GDM1 (cell line): ENCODE data around the gene WNT9B.
A peak's percentile ranks its signal among the peaks of the same experiment; 100 is the strongest.

Experiments
- DNase-seq: peaks from one replicate; lab custom pipeline; 2025; lab: John Stamatoyannopoulos, UW

The WNT9B gene

GRCh38 chr17:46883871-46884520, 32.6 kb downstream of the WNT9B start:
- DNase-seq = no peak

- DNase-seq = no peak
These were observed 33.2 kb downstream of the WNT9B start for GRCh38 chr17:46884552-46884951.

GRCh38 chr17:46885415-46886309, 34.3 kb downstream of the WNT9B start:
- DNase-seq = no peak

GRCh38 chr17:46886310-46886663, 34.9 kb downstream of the WNT9B start:
- no peak for DNase-seq

- DNase-seq = no peak
These were observed 36.3 kb downstream of the WNT9B start for GRCh38 chr17:46887717-46888116.

GRCh38 chr17:46888727-46889126, 37.3 kb downstream of the WNT9B start:
- no peak for DNase-seq

GRCh38 chr17:46889519-46889918, 38.1 kb downstream of the WNT9B start:
- no peak for DNase-seq

- DNase-seq = no peak
These were observed 38.7 kb downstream of the WNT9B start for GRCh38 chr17:46889992-46890564.

GRCh38 chr17:46890638-46891037, 39.3 kb downstream of the WNT9B start:
- peak; percentile 44 for DNase-seq

- no peak for DNase-seq
These were observed 40.9 kb downstream of the WNT9B start for GRCh38 chr17:46892192-46892703.

GRCh38 chr17:46894024-46894423, 42.6 kb downstream of the WNT9B start:
- DNase-seq = no peak

- DNase-seq = no peak
These were observed 43.2 kb downstream of the WNT9B start for GRCh38 chr17:46894476-46895151.

- DNase-seq = peak; percentile 32
These were observed 43.8 kb downstream of the WNT9B start for GRCh38 chr17:46895171-46895570.

GRCh38 chr17:46896991-46897390, 45.6 kb downstream of the WNT9B start:
- DNase-seq = no peak

- DNase-seq = no peak
These were observed 47.0 kb downstream of the WNT9B start for GRCh38 chr17:46898364-46898763.

GRCh38 chr17:46898860-46899259, 47.5 kb downstream of the WNT9B start:
- DNase-seq = no peak

- no peak for DNase-seq
These were observed 49.9 kb downstream of the WNT9B start for GRCh38 chr17:46901291-46901690.

GRCh38 chr17:46903762-46904672, 52.6 kb downstream of the WNT9B start:
- no peak for DNase-seq

- no peak for DNase-seq
These were observed 56.8 kb downstream of the WNT9B start for GRCh38 chr17:46908068-46908737.

GRCh38 chr17:46910179-46910927, 59.0 kb downstream of the WNT9B start:
- no peak for DNase-seq
